ENCODE data around the gene LRRC75A.

The LRRC75A gene

DNA sequence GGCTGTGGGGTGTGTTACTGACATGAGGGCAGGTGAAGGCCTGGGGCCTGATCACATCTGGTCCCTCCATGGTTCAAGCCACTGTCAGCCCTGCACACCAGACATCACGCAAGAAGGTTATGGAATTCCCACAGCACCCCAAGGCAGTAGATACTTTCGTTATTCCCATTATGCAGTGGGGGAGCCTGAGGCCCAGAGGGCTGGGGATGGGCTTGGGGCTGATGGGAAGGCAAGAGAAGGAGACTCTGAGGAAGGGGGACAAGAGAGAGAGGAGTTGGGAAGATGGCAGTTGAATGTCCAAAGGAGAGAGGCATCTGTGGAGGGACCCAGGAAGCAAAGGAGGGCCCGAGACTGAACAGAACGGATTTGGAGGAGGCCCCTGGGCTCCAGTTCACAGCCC lies 42.0 kb downstream of the LRRC75A start:
- in situ Hi-C loops (cut with HindIII; ENCODE audit: low pct_ligation_motif_present, low sequenced_read_pairs), result no loop called here

DNA sequence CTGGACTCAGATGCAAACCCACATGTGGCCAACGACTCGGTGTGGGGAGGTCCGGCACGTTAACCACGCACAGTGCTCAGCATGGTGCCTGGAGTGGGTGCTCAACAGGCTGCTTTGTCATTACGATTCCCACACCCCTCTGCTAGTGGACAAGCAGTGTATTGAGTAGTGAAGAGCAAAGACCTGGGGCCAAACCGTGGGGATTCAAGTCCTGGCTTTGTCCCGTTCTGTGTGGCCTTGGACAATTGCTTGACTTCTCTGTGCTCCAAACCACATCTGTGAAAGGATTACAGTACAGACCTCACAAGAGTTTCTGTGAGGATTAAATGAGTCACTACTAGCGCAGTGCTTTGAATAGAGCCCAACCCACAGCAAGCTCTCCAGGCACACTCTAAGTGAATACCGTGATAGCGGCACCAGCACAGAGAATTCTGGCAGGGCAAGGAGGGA lies 42.8 kb downstream of the LRRC75A start:
- peak; percentile 40 for DNase-seq
- no peaks in the 10 kb centered on the region for H3K27me3 ChIP-seq (replicated peaks)
- peaks cover 27% of the 10 kb centered on the region for H3K36me3 ChIP-seq (replicated peaks)
- no peak overlapping the region for H3K4me3 ChIP-seq (ENCODE audit: low read depth, low read length)
- in situ Hi-C loops (cut with HindIII; ENCODE audit: low pct_ligation_motif_present, low sequenced_read_pairs), result no loop called here
- TF ChIP-seq, protein P1, sequence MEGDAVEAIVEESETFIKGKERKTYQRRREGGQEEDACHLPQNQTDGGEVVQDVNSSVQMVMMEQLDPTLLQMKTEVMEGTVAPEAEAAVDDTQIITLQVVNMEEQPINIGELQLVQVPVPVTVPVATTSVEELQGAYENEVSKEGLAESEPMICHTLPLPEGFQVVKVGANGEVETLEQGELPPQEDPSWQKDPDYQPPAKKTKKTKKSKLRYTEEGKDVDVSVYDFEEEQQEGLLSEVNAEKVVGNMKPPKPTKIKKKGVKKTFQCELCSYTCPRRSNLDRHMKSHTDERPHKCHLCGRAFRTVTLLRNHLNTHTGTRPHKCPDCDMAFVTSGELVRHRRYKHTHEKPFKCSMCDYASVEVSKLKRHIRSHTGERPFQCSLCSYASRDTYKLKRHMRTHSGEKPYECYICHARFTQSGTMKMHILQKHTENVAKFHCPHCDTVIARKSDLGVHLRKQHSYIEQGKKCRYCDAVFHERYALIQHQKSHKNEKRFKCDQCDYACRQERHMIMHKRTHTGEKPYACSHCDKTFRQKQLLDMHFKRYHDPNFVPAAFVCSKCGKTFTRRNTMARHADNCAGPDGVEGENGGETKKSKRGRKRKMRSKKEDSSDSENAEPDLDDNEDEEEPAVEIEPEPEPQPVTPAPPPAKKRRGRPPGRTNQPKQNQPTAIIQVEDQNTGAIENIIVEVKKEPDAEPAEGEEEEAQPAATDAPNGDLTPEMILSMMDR (IDR thresholded peaks at IDR 0.05; ENCODE audit: low read depth, low read length, missing control alignments), result no peak
- H3K27ac ChIP-seq, result no peak overlapping the region

More for the DNA sequence above, 42.0 kb downstream of the LRRC75A start:
- no peak for DNase-seq
- TF ChIP-seq, protein P1 (IDR thresholded peaks at IDR 0.05; ENCODE audit: low read depth, low read length, missing control alignments), result no peak
- no peak overlapping the region for H3K27ac ChIP-seq
- peaks cover 23% of the 10 kb centered on the region for H3K36me3 ChIP-seq (replicated peaks)
- no peak overlapping the region for H3K4me3 ChIP-seq (ENCODE audit: low read depth, low read length)
- no peaks in the 10 kb centered on the region for H3K27me3 ChIP-seq (replicated peaks)

DNA sequence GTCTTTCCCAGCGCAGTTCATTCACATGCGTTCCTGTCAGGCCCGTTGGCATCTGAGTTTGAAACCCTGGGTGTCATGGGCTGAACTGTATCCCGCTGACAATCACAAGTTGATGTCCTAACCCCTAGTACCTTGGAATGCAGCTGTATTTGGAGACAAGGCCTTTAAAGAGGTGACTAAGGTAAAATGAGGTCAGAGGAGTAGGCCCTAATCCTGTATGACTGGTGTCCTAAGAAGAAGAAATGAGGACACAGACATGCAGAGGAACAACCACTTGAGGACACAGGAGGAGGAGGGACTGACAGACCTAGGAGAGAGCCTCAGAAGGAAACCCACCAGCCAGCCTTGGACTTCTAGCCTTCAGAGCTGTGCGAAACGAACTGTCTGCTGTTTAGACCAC lies 43.5 kb downstream of the LRRC75A start:
- TF ChIP-seq, protein P1 (IDR thresholded peaks at IDR 0.05; ENCODE audit: low read depth, low read length, missing control alignments), result no peak
- Histone ChIP-seq H3K27me3 (replicated peaks) (no peaks in the 10 kb centered on the region), H3K36me3 (replicated peaks) (peaks cover 34% of the 10 kb centered on the region), H3K27ac (no peak overlapping the region), H3K4me3 (ENCODE audit: low read depth, low read length) (no peak overlapping the region)
- in situ Hi-C loops (cut with HindIII; ENCODE audit: low pct_ligation_motif_present, low sequenced_read_pairs), result no loop called here
- DNase-seq, result no peak

DNA sequence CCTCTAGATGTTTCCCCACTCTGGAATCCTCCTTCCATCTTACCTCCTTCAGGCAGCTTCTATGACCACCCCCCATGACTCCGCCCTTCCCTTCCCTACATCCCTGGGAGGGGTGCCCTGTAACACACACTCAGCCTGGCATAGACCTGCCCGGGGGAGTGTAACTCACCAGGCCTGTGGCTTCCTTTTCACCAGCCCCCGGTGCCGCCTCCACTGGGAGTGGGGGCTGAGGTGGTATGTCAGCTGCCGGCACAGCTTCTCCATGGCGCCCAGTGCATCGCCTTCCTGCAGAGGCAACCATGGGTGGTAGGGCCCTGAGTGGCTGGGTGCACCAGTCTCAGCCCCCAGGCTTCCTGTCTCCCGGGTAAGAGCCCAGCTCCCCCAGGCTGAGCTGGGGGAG lies 44.3 kb downstream of the LRRC75A start:
- H3K36me3 ChIP-seq (replicated peaks), result peaks cover 42% of the 10 kb centered on the region
- H3K27ac ChIP-seq, result no peak overlapping the region
- DNase-seq, result no peak
- H3K4me3 ChIP-seq (ENCODE audit: low read depth, low read length), result no peak overlapping the region
- H3K27me3 ChIP-seq (replicated peaks), result no peaks in the 10 kb centered on the region
- TF ChIP-seq, protein P1 (IDR thresholded peaks at IDR 0.05; ENCODE audit: low read depth, low read length, missing control alignments), result no peak
- in situ Hi-C loops (cut with HindIII; ENCODE audit: low pct_ligation_motif_present, low sequenced_read_pairs), result no loop called here

DNA sequence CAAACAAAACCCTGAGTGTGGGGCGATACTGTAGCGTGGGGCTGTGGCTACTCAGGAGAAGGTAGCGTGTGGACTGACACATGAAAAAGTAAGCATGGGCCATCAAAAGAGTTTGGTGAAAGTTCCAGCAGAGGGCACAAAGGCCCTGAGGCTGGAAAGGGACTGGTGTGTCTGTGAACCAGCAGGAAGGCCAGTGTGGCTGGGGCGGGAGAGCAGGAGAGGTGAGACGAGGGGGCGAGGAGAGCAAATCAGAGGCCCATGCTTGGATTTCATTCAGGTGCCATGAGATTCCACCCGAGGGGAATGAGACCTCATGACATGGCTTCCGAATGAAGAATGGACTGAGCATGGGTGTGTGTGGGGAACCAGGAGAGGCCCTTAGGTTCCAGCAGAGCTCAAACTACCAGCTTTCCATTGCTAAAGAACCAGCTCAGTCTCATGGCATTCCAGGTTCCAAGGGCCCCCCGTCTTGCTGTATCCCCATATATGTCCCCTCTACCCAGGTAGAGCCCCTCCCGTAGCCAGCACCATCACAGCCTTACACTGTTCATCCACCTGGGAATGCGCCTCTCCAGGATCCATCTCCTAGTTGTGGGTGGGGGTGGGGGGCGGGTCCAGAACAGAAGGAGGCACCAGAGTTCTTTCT lies 45.5 kb downstream of the LRRC75A start:
- no peak overlapping the region for H3K4me3 ChIP-seq (ENCODE audit: low read depth, low read length)
- no peak overlapping the region for H3K27ac ChIP-seq
- no peaks in the 10 kb centered on the region for H3K27me3 ChIP-seq (replicated peaks)
- TF ChIP-seq, protein P1 (IDR thresholded peaks at IDR 0.05; ENCODE audit: low read depth, low read length, missing control alignments), result peak; percentile 22
- H3K36me3 ChIP-seq (replicated peaks), result peaks cover 54% of the 10 kb centered on the region
- in situ Hi-C loops (cut with HindIII; ENCODE audit: low pct_ligation_motif_present, low sequenced_read_pairs), result no loop called here
- no peak for DNase-seq

Data from brain microvascular endothelial cell (primary cell).